ENCODE data around the gene IFT122.
"Not testable (repeated sequence)": the region's sequence is repeated elsewhere in the genome, so short reads cannot be mapped to it uniquely, and the experiment has no call there.

IFT122 gene

GRCh38 chr3:129439817-129440617 lies at the start of gene IFT122, which contains the start of gene MBD4:
TSS of gene IFT122 (plus strand) at chr3:129440224. CDS start at chr3:129440331, 107 bp downstream.
TSS of gene MBD4 (minus strand) at chr3:129439948. CDS start at chr3:129439833, 115 bp downstream.
- Histone ChIP-seq H3K4me1 (ENCODE audit: control insufficient read depth, insufficient read depth, low read length, unreplicated experiment) (peaks cover 59% of the 10 kb centered on the region), H3K27ac (ENCODE audit: low read depth, low read length) (peak within 1 kb of the TSS; percentile 89), H3K36me3 (ENCODE audit: insufficient read depth, low read length) (peaks cover 15% of the 10 kb centered on the region), H3K4me3 (ENCODE audit: low read depth, low read length) (peak within 1 kb of the TSS; percentile 95), H2AFZ (ENCODE audit: low read length, unreplicated experiment) (peak within 1 kb of the TSS; percentile 92), H3K27me3 (ENCODE audit: insufficient read depth, low read length) (no peaks in the 10 kb centered on the region), H3K79me2 (ENCODE audit: control insufficient read depth, insufficient read depth, low read length, unreplicated experiment) (peaks cover 61% of the 10 kb centered on the region)

- H3K4me3 ChIP-seq (ENCODE audit: low read depth, low read length); H3K27ac ChIP-seq (ENCODE audit: low read depth, low read length); H3K27me3 ChIP-seq (ENCODE audit: insufficient read depth, low read length); H2AFZ ChIP-seq (ENCODE audit: low read length, unreplicated experiment): not testable (repeated sequence)
- H3K79me2 ChIP-seq (ENCODE audit: control insufficient read depth, insufficient read depth, low read length, unreplicated experiment), result peaks cover 16% of the 10 kb centered on the region
- peaks cover 37% of the 10 kb centered on the region for H3K4me1 ChIP-seq (ENCODE audit: control insufficient read depth, insufficient read depth, low read length, unreplicated experiment)
- H3K36me3 ChIP-seq (ENCODE audit: insufficient read depth, low read length), result peaks cover 12% of the 10 kb centered on the region
Measured at GRCh38 chr3:129391583-129391982, 48.4 kb upstream of the IFT122 start.

GRCh38 chr3:129392106-129392887 lies 47.7 kb upstream of the IFT122 start:
- H3K4me1 ChIP-seq (ENCODE audit: control insufficient read depth, insufficient read depth, low read length, unreplicated experiment), result peaks cover 37% of the 10 kb centered on the region
- not testable (repeated sequence) for H2AFZ ChIP-seq (ENCODE audit: low read length, unreplicated experiment); H3K4me3 ChIP-seq (ENCODE audit: low read depth, low read length); H3K27me3 ChIP-seq (ENCODE audit: insufficient read depth, low read length)
- H3K27ac ChIP-seq (ENCODE audit: low read depth, low read length), result peak overlapping the region; percentile 50; the same call in 1 of the 2 replicates
- peaks cover 12% of the 10 kb centered on the region for H3K36me3 ChIP-seq (ENCODE audit: insufficient read depth, low read length)
- H3K79me2 ChIP-seq (ENCODE audit: control insufficient read depth, insufficient read depth, low read length, unreplicated experiment), result peaks cover 23% of the 10 kb centered on the region

- Histone ChIP-seq H3K36me3 (ENCODE audit: insufficient read depth, low read length) (peaks cover 12% of the 10 kb centered on the region), H2AFZ (ENCODE audit: low read length, unreplicated experiment) (no peak overlapping the region), H3K27ac (ENCODE audit: low read depth, low read length) (no peak overlapping the region), H3K4me3 (ENCODE audit: low read depth, low read length) (no peak overlapping the region), H3K79me2 (ENCODE audit: control insufficient read depth, insufficient read depth, low read length, unreplicated experiment) (peaks cover 33% of the 10 kb centered on the region), H3K4me1 (ENCODE audit: control insufficient read depth, insufficient read depth, low read length, unreplicated experiment) (peaks cover 35% of the 10 kb centered on the region), H3K27me3 (ENCODE audit: insufficient read depth, low read length) (no peaks in the 10 kb centered on the region)
Measured at GRCh38 chr3:129393271-129393670, 46.8 kb upstream of the IFT122 start.

GRCh38 chr3:129393760-129394564 lies 46.1 kb upstream of the IFT122 start:
- H2AFZ ChIP-seq (ENCODE audit: low read length, unreplicated experiment); H3K4me3 ChIP-seq (ENCODE audit: low read depth, low read length); H3K27ac ChIP-seq (ENCODE audit: low read depth, low read length); H3K27me3 ChIP-seq (ENCODE audit: insufficient read depth, low read length): not testable (repeated sequence)
- Histone ChIP-seq H3K4me1 (ENCODE audit: control insufficient read depth, insufficient read depth, low read length, unreplicated experiment) (peaks cover 30% of the 10 kb centered on the region), H3K79me2 (ENCODE audit: control insufficient read depth, insufficient read depth, low read length, unreplicated experiment) (peaks cover 39% of the 10 kb centered on the region), H3K36me3 (ENCODE audit: insufficient read depth, low read length) (peaks cover 12% of the 10 kb centered on the region)

GRCh38 chr3:129398803-129399144 lies 41.2 kb upstream of the IFT122 start:
- peaks cover 43% of the 10 kb centered on the region for H3K79me2 ChIP-seq (ENCODE audit: control insufficient read depth, insufficient read depth, low read length, unreplicated experiment)
- H3K36me3 ChIP-seq (ENCODE audit: insufficient read depth, low read length), result no peaks in the 10 kb centered on the region
- H3K4me1 ChIP-seq (ENCODE audit: control insufficient read depth, insufficient read depth, low read length, unreplicated experiment), result peaks cover 6% of the 10 kb centered on the region
- H3K4me3 ChIP-seq (ENCODE audit: low read depth, low read length), result peak overlapping the region; percentile 87
- H2AFZ ChIP-seq (ENCODE audit: low read length, unreplicated experiment), result peak overlapping the region; percentile 93
- H3K27me3 ChIP-seq (ENCODE audit: insufficient read depth, low read length), result no peaks in the 10 kb centered on the region
- peak overlapping the region; percentile 89; the same call in 1 of the 2 replicates for H3K27ac ChIP-seq (ENCODE audit: low read depth, low read length)

- H2AFZ ChIP-seq (ENCODE audit: low read length, unreplicated experiment), result peak overlapping the region; percentile 93
- peaks cover 6% of the 10 kb centered on the region for H3K4me1 ChIP-seq (ENCODE audit: control insufficient read depth, insufficient read depth, low read length, unreplicated experiment)
- peaks cover 43% of the 10 kb centered on the region for H3K79me2 ChIP-seq (ENCODE audit: control insufficient read depth, insufficient read depth, low read length, unreplicated experiment)
- H3K27ac ChIP-seq (ENCODE audit: low read depth, low read length), result peak overlapping the region; percentile 89
- no peaks in the 10 kb centered on the region for H3K36me3 ChIP-seq (ENCODE audit: insufficient read depth, low read length)
- H3K4me3 ChIP-seq (ENCODE audit: low read depth, low read length), result peak overlapping the region; percentile 87
- H3K27me3 ChIP-seq (ENCODE audit: insufficient read depth, low read length), result no peaks in the 10 kb centered on the region
Measured at GRCh38 chr3:129399145-129399894, 40.7 kb upstream of the IFT122 start.

- H3K27ac ChIP-seq (ENCODE audit: low read depth, low read length), result peak overlapping the region; percentile 89
- peak overlapping the region; percentile 93 for H2AFZ ChIP-seq (ENCODE audit: low read length, unreplicated experiment)
- H3K79me2 ChIP-seq (ENCODE audit: control insufficient read depth, insufficient read depth, low read length, unreplicated experiment), result peaks cover 43% of the 10 kb centered on the region
- H3K36me3 ChIP-seq (ENCODE audit: insufficient read depth, low read length), result no peaks in the 10 kb centered on the region
- H3K4me3 ChIP-seq (ENCODE audit: low read depth, low read length), result peak overlapping the region; percentile 87
- no peaks in the 10 kb centered on the region for H3K27me3 ChIP-seq (ENCODE audit: insufficient read depth, low read length)
- peaks cover 6% of the 10 kb centered on the region for H3K4me1 ChIP-seq (ENCODE audit: control insufficient read depth, insufficient read depth, low read length, unreplicated experiment)
Measured at GRCh38 chr3:129399895-129400357, 40.1 kb upstream of the IFT122 start.

GRCh38 chr3:129402210-129402609 lies 37.8 kb upstream of the IFT122 start:
- Histone ChIP-seq H3K79me2 (ENCODE audit: control insufficient read depth, insufficient read depth, low read length, unreplicated experiment) (peaks cover 21% of the 10 kb centered on the region), H3K4me1 (ENCODE audit: control insufficient read depth, insufficient read depth, low read length, unreplicated experiment) (peaks cover 6% of the 10 kb centered on the region), H3K4me3 (ENCODE audit: low read depth, low read length) (no peak overlapping the region), H3K27me3 (ENCODE audit: insufficient read depth, low read length) (no peaks in the 10 kb centered on the region), H3K27ac (ENCODE audit: low read depth, low read length) (no peak overlapping the region), H3K36me3 (ENCODE audit: insufficient read depth, low read length) (no peaks in the 10 kb centered on the region), H2AFZ (ENCODE audit: low read length, unreplicated experiment) (no peak overlapping the region)
